Smooth muscle cell of trachea (primary cell): ENCODE measurements around the gene RBBP8NL. TPM values are rescaled to one million over a fixed set of nuclear protein-coding genes. Genes with fewer than 3 reads are reported as not detected.

Experiments used
- total RNA-seq: library from RNA; depleted of rRNA; stranded (reverse); fragments of >200 nt; gene quantifications from 2 replicates; pipeline ENCODE4 v1.2.1, GENCODE V29; 2014

RBBP8NL gene
- total RNA-seq = not detected in 2 replicates

GRCh38 chr20:62427172-62428001 lies at the start of gene RBBP8NL:
TSS of gene RBBP8NL (minus strand) at chr20:62427539. CDS start at chr20:62419647, 7,892 bp downstream.

GRCh38 chr20:62475772-62476055 lies 48.4 kb upstream of the RBBP8NL start, which contains the start of gene GATA5:
TSS of gene GATA5 (minus strand) at chr20:62475995. CDS start at chr20:62475521, 474 bp downstream.

GRCh38 chr20:62407221-62407992 lies 19.9 kb downstream of the RBBP8NL start, which contains the start of gene CABLES2:
TSS of gene CABLES2 (minus strand) at chr20:62407285. CDS start at chr20:62407276, 9 bp downstream.

GRCh38 chr20:62386383-62387218 lies 40.7 kb downstream of the RBBP8NL start, which contains the start of gene RPS21:
TSS of gene RPS21 (plus strand) at chr20:62387103. CDS start at chr20:62387339, 236 bp downstream.

GRCh38 chr20:62367136-62367632 lies 60.2 kb downstream of the RBBP8NL start, which contains the start of gene LAMA5:
TSS of gene LAMA5 (minus strand) at chr20:62367312. CDS start at chr20:62367245, 67 bp downstream.

Other genes starting within 250 kb of the RBBP8NL start
- gene MTG2, start 244.5 kb downstream of the RBBP8NL start, total RNA-seq = 25.8 and 27.1 TPM in 2 replicates
- gene HRH3, start 207.3 kb downstream of the RBBP8NL start, total RNA-seq = not detected in 2 replicates
- gene OSBPL2, start 189.0 kb downstream of the RBBP8NL start, total RNA-seq = 23.3 and 27.8 TPM in 2 replicates
- 88.7 and 94.4 TPM in 2 replicates for gene ADRM1, start 124.5 kb downstream of the RBBP8NL start, total RNA-seq
- 90.0 and 101 TPM in 2 replicates for gene LAMA5, start 60.2 kb downstream of the RBBP8NL start, total RNA-seq
- gene RPS21, start 40.4 kb downstream of the RBBP8NL start, total RNA-seq = 359 and 662 TPM in 2 replicates
- 1.0 and 1.7 TPM in 2 replicates for gene CABLES2, start 20.3 kb downstream of the RBBP8NL start, total RNA-seq
- not detected in 2 replicates for gene GATA5, start 48.5 kb upstream of the RBBP8NL start, total RNA-seq
- 0.66 and 1.3 TPM in 2 replicates for gene SLCO4A1, start 215.0 kb upstream of the RBBP8NL start, total RNA-seq